ENCODE results near the gene METAP1D. TPM values are rescaled to one million over a fixed set of nuclear protein-coding genes. Genes with fewer than 3 reads are reported as not detected.

Gene METAP1D
- total RNA-seq, 2 donors from 2014 or later = 11.6 to 13.6 TPM

- no peak overlapping the region for H3K27ac ChIP-seq
- intact Hi-C loops (cut with DNase I) = no loop called here
- no peaks in the 10 kb centered on the region for H3K9me3 ChIP-seq
- TF ChIP-seq POLR2A (IDR thresholded peaks at IDR 0.05) = no peak
- no peak for TF ChIP-seq CTCF (IDR thresholded peaks at IDR 0.05)
- no peak for TF ChIP-seq POLR2AphosphoS5 (IDR thresholded peaks at IDR 0.05)
- no peaks in the 10 kb centered on the region for H3K4me1 ChIP-seq (replicated peaks)
- 61% methylated on average over 1 of the region's 1 CpG for WGBS
- no peak for DNase-seq (ENCODE audit: low spot score)
- H3K27me3 ChIP-seq (replicated peaks; ENCODE audit: insufficient read depth) = no peaks in the 10 kb centered on the region
- H3K4me3 ChIP-seq = no peak overlapping the region
- no peaks in the 10 kb centered on the region for H3K36me3 ChIP-seq
Observed at GRCh38 chr2:172046080-172046678, 46.4 kb downstream of the METAP1D start.

- H3K4me3 ChIP-seq = no peak overlapping the region
Observed at GRCh38 chr2:172046866-172047565, 47.3 kb downstream of the METAP1D start.

GRCh38 chr2:172047566-172048507, 48.1 kb downstream of the METAP1D start:
- no peaks in the 10 kb centered on the region for H3K27me3 ChIP-seq (replicated peaks; ENCODE audit: insufficient read depth)
- H3K4me1 ChIP-seq (replicated peaks) = no peaks in the 10 kb centered on the region
- intact Hi-C loops (cut with DNase I) = no loop called here
- TF ChIP-seq POLR2AphosphoS5 (IDR thresholded peaks at IDR 0.05) (no peak), POLR2A (IDR thresholded peaks at IDR 0.05) (no peak), CTCF (IDR thresholded peaks at IDR 0.05) (no peak)
- no peaks in the 10 kb centered on the region for H3K36me3 ChIP-seq
- no peak for DNase-seq (ENCODE audit: low spot score)
- H3K27ac ChIP-seq = no peak overlapping the region
- H3K9me3 ChIP-seq = no peaks in the 10 kb centered on the region
- H3K4me3 ChIP-seq = no peak overlapping the region
- 98% methylated on average over 8 of the region's 8 CpGs for WGBS

More at GRCh38 chr2:172046866-172047565, 47.3 kb downstream of the METAP1D start:
- no peaks in the 10 kb centered on the region for H3K27me3 ChIP-seq (replicated peaks; ENCODE audit: insufficient read depth)
- H3K4me1 ChIP-seq (replicated peaks) = no peaks in the 10 kb centered on the region
- 73% methylated on average over 3 of the region's 3 CpGs for WGBS
- TF ChIP-seq CTCF (IDR thresholded peaks at IDR 0.05) = no peak
- TF ChIP-seq POLR2AphosphoS5 (IDR thresholded peaks at IDR 0.05) = no peak
- intact Hi-C loops (cut with DNase I) = no loop called here
- no peaks in the 10 kb centered on the region for H3K9me3 ChIP-seq
- no peaks in the 10 kb centered on the region for H3K36me3 ChIP-seq
- DNase-seq (ENCODE audit: low spot score) = no peak
- no peak overlapping the region for H3K27ac ChIP-seq

- Histone ChIP-seq H3K36me3 (no peaks in the 10 kb centered on the region), H3K27me3 (replicated peaks; ENCODE audit: insufficient read depth) (no peaks in the 10 kb centered on the region), H3K4me3 (no peak overlapping the region), H3K4me1 (replicated peaks) (no peaks in the 10 kb centered on the region), H3K27ac (no peak overlapping the region), H3K9me3 (no peaks in the 10 kb centered on the region)
- intact Hi-C loops (cut with DNase I) = no loop called here
- WGBS = 93% methylated on average over 6 of the region's 6 CpGs
- DNase-seq (ENCODE audit: low spot score) = no peak
- TF ChIP-seq POLR2AphosphoS5 (IDR thresholded peaks at IDR 0.05) = no peak
- TF ChIP-seq POLR2A (IDR thresholded peaks at IDR 0.05) = no peak
- no peak for TF ChIP-seq CTCF (IDR thresholded peaks at IDR 0.05)
Observed at GRCh38 chr2:172048508-172049503, 49.1 kb downstream of the METAP1D start.

Data from prostate gland (tissue), 2 donors.